ENCODE results near the gene CRKL. TPM values are rescaled to one million over a fixed set of nuclear protein-coding genes. Genes with fewer than 3 reads are reported as not detected.
A peak's percentile ranks its signal among the peaks of the same experiment; 100 is the strongest.

CRKL gene
- polyA plus RNA-seq, 4 donors = 57.0 to 66.0 (median 61.4) TPM

DNA sequence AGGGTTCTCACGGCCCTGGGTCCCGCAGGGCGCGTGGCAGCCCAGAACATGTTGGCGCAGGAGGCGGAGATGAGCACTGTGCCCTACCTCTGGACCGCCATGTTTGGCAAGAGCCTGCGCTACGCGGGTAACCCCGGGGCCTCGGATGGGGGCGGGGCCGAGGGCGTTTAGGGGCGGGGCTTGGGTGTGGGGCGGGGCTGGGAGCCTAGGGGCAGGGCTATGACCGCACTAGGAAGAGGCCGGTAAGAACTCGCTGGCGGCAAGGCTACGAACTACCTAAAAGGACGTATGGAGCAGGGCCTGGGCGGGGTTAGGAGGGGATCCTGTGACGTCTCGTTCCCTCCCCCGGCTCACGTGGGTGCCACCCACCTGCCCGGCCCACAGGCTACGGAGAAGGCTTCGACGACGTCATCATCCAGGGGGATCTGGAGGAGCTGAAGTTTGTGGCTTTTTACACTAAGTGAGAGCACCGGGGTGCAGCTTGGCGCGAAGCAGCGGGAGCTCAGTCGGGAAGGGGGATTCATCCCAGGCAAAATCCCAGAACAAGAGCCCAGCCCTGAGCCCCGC lies 62.1 kb downstream of the CRKL start:
- DNase-seq (ENCODE audit: low read depth in 4 of 4, low spot score in 2 of 4) = peak in 1 of 4 donors; percentile 51

DNA sequence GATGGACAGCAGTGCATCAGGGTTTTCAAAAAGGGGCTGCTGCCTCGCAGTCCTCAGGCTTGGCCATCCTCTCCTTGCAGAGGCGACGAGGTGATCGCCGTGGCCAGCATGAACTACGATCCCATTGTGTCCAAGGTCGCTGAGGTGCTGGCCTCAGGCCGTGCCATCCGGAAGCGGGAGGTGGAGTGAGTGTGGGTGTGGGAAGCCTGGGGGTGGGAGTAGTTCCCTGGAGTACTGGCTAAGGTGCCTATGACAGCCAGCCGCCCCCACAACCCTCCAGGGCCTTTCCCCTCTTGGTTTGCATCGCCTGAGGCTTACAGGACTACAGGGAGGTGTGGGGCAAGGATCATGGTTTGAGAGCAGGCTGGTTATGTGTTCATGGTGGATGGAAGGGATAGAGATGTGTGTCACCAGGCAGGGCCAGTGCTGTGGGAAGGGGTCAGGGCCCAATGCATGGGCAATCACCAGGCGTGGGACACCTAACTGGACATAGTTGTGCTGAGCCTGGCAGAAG lies 62.8 kb downstream of the CRKL start:
- DNase-seq (ENCODE audit: low read depth in 4 of 4, low spot score in 2 of 4) = no peak

DNA sequence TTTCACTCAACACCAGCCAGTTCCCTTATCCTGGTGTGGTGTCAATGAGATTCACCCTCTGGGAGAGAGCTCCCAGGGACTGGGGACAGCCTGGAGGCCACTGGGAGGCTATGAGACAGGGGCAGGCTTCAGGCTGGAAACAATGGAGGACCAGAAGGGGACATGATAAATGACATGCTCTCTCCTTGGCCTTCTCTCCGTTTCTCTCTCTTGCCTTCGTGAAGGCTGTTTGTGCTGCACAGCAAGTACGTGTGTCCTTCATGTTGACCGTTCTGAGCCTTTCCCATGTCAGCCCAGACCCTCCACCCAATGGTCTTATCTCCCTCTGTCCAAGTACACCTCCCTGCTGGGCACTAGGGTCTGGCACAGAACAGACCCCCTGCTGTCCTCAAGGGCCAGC lies 63.3 kb downstream of the CRKL start:
- DNase-seq (ENCODE audit: low read depth in 4 of 4, low spot score in 2 of 4) = no peak

DNA sequence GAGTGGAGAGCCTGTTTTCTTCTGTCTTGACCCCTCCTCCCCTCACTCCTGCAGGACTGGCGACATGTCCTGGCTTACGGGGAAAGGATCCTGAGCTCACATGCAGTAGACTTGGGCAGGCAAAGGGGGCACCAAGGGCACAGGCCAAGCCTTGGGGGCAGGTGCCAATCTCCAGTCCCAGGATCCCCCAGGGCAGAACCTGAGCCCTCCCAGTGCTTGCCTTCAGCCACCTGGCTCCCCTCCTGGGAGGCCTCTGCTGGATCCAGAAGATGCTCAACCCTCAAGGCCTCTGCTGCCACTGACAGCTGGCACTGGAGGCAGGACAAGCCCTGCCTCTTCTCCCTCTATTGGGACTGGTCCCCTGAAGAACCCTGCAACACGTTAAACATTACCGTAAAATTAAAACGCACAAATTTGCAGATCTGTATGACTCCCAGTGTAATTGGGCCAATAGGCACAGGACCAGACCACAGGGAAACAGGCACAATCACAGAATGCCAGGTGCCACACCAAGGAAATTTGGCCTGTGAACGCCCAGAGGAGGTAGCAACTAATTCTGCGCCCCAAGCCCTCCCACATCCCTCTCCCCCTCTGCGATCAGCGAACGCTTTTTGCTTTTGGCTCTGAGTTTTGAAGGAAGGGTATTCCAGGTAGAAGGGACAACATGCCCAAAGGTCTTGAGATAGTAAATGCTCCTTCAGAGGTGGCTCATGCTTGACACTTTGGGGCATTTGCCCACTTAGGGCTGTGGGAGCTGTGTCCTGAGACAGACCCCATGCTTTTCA lies 63.9 kb downstream of the CRKL start:
- DNase-seq (ENCODE audit: low read depth in 4 of 4, low spot score in 2 of 4) = no peak

DNA sequence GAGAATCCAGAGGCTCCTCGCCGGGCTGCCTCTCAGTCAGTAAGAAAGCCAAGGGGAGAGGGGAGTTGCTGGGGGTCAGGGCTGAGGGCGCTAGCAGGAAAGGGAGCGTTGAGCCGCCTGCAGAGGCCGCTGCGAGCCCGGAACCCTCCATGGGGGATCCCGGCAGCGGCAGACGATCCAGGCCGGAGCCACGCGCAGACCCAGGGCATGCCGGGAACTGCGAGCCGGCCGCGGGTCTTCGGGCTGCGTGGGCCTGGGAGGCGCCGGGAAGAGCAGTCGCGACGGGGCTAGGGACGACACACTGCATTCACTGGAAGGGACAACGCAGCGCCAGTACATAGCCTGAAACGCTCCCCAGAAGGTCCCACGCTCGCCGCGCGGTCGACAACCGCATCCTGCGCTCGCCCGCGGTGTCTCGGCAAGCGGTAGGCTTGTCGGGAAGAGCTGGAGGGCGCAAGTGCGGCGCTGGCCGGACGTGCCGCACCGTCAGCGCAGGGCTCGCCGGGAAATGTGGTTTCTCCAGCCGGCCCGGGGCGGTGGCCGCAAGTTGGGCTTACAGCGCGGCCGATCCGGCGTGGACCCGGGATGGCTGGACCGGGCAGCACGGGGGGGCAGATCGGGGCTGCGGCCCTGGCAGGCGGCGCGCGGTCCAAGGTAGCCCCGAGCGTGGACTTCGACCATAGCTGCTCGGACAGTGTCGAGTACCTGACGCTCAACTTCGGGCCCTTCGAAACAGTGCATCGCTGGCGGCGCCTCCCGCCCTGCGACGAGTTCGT lies 64.8 kb downstream of the CRKL start, which contains the start of gene LZTR1:
LZTR1 (plus strand) TSS at position 511 of the 776 bp plus-strand sequence; CDS start at position 586, 75 bp downstream.
- peak in 3 of 4 donors; percentile 65 to 77 (median 70) for DNase-seq (ENCODE audit: low read depth in 4 of 4, low spot score in 2 of 4)

DNA sequence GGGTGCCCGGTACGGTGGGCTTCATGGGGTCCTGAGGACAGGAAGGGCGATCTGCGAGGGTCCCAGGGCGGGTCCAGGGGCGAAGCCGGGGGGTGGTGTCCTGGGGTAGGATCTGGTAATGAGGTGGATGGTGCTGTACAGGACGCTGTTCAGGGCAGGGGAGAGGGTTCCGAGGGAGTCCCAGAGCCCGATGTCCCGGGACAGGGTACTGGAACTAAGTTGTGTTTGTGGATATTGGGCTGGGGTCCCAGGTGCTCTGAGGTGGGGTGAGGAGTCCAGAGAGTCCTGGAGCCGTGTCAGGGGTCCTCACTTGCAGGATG lies 65.3 kb downstream of the CRKL start:
- no peak for DNase-seq (ENCODE audit: low read depth in 4 of 4, low spot score in 2 of 4)

DNA sequence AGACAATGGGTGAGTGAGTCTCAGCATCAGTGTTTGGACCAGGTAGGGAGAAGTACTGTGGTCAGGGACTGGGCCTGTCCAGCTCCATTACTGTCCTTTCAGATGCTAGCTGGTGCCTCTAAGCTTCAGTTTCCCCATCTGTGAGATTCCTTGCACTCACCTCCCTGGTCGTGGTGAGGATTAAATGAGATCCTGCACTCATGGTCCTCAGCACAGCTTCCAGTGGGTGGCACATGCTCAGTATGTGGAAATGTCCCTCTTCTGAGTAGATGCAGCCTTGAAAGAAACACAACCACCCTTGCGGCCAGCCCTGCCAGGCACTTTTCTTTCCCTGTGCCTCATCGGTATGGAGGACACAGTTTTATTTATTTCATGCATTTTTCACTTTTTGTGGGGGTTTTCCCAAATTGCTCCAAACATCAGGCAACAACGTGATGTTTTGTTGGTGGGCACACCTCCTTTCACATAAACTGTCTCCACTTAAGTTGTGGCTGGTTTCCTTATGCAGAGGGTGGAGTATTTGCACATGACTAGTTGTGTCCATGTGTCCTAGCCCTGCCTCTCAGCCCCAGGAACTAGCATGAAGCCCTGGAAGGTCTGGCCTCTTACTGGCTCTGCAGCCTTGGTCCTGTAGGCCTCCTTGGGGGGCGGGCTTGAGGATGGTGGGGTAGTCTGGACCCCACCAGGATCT lies 66.0 kb downstream of the CRKL start:
- DNase-seq (ENCODE audit: low read depth in 4 of 4, low spot score in 2 of 4) = no peak

DNA sequence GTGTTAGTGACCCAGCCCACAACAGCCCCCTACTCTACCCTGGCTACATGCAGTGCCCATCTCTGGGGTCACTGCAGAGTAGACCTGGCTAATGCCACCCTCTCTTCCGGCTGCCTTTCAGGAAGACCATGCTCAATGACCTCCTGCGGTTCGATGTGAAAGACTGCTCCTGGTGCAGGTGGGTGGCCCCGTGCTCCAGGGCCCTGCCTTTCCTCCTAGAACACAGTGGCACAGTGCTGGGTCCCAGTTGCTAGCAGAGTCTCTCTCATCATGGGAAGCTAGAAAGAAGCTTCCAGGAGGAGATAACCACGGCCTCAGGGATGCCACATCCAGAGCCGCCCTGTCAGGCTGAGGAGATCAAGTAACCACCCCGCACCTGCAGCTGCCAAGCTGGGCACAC lies 68.5 kb downstream of the CRKL start:
- DNase-seq (ENCODE audit: low read depth in 4 of 4, low spot score in 2 of 4) = no peak

DNA sequence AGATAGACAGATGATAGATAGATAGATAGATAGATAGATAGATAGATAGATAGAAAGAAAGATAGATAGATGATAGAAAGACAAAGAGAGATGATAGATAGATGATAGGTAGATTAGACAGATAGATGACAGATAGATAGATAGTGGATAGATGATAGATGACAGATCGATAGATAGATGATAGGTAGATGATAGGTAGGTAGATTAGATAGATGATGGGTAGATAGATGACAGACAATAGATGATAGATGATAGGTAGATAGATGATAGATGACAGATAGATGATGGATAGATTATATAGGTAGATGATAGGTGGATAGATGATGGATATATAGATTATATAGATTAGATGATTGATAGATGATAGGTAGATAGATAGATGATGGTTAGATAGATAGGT lies 69.2 kb downstream of the CRKL start:
- DNase-seq (ENCODE audit: low read depth in 4 of 4, low spot score in 2 of 4) = no peak

DNA sequence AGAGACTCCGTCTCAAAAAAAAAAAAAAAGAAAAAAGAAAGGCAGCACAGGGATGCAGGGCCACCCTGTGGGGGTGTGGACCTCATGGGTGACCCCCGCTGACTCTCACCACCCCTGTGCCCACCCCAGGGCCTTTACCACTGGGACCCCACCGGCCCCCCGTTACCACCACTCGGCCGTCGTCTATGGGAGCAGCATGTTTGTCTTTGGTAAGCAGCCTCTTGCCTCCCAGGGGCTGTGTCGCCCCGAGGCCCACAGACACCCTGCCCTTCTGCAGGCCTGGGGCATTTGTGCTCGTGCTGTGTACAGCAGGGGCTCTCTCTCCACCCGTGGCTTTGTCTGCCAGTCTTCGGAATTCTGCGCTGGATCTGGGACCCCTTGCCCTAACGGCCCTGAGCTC lies 70.2 kb downstream of the CRKL start:
- no peak for DNase-seq (ENCODE audit: low read depth in 4 of 4, low spot score in 2 of 4)

DNA sequence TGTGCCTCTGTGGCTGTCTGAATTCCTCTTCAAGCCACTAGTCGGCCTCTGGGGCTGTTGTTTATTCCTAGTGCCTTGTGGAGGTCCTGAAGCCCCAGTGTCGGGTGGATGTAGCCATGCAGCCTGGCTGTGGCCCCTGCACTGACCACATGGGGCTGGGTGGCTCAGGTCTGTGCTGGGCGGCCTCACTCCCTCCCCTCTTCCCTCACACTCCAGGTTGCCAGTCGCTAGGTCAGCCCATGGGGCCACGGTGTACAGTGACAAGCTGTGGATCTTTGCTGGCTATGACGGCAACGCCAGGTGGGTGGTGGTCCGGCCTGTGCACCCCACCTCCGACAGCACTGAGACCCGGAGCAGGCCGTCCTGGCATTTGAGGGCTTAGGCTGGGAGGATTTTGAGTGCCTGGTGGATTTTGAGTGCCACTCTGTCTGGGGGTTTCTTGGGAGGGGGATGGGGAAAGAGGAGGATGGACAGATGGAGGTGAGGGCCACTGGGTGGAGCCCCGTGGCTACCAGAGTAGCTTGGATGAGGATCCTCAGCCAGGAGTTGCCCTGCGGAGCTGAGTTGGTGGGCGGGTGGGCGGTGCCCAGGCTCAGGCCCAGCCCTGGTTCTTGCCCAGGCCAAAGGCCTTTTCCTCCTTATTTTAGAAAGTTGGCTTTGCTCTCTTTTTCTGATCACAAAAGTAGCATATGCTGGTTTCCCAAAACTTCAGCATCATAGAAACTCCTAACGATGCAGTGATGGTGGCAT lies 71.5 kb downstream of the CRKL start:
- no peak for DNase-seq (ENCODE audit: low read depth in 4 of 4, low spot score in 2 of 4)

DNA sequence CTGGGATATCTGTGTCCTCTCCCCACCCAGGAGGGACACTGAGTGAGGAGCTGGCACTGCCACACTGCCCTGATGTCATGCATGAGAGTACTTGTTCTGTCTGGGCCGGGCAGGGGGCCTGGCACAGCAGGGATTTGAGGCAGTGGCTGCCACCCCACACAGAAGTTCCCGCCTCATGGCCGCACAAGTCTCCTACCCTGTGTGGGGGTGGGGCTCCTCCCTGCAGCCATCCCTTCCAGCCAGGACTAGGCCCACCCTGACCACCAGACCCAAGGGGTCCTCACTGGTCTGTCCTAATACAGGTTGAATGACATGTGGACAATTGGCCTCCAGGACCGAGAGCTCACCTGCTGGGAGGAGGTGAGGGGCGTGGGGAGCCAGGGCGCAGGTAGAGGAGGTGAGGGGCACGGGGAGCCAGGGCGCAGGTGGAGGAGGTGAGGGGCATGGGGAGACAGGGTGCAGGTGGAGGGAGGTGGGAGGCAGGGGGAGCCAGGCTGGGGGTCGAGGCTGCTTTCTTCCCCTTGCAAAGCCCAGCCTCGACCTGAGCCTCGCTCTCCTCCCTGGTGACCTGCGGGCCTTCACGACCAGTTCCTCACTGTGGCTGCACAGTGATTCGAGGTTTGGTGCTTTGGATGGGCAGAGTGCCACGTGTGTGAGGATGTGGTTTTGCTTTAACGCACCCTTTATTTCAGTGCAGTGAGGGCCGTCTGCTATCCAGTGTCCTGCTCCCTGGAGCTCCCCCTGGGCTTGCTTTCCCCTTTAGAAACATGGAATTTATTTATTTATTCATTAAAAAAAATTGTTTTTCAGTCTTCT lies 72.3 kb downstream of the CRKL start:
- DNase-seq (ENCODE audit: low read depth in 4 of 4, low spot score in 2 of 4) = no peak

DNA sequence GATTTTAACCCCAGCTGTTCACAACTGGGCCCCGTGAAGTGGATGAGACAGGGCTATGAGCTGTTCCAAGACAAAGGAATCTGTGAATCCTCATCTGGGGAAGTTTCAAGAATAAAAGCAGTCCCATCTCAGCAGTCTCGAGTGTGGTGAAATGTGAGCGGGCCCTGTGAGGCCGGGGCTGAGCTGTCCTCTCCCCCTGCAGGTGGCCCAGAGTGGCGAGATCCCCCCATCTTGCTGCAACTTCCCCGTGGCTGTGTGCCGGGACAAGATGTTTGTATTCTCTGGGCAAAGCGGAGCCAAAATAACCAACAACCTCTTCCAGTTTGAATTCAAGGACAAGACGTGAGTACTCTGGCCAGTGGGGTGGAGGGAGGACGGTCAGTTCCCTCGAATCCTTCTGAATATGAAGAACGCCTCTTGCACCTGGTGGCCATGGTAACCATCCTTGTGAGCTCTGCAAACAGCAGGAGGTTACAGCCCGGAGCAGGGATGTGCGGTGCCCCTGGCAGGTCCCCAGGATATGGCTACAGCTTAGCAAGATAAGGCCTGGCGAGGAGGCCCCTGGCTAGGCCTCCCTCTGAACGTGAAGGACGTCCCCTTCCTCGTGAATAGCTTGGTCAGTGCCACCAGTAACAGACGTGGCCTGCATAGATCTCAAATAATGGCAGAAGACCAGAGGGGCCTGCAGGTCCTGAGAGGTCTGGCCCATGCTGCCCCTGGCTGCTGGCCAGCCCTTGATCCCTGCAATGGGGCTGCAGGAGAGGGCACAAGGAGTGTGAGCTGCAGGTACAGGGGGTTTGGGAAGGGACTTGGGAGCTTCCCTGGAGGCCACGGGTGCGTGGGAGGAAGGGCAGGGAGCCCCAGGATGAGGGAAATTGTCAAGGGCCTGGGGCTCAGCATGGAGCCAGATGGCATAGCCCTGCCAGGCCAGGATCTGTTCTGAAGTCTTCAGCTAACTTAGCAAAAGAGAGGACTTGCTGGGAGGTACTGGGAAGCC lies 73.3 kb downstream of the CRKL start:
- DNase-seq (ENCODE audit: low read depth in 4 of 4, low spot score in 2 of 4) = no peak

DNA sequence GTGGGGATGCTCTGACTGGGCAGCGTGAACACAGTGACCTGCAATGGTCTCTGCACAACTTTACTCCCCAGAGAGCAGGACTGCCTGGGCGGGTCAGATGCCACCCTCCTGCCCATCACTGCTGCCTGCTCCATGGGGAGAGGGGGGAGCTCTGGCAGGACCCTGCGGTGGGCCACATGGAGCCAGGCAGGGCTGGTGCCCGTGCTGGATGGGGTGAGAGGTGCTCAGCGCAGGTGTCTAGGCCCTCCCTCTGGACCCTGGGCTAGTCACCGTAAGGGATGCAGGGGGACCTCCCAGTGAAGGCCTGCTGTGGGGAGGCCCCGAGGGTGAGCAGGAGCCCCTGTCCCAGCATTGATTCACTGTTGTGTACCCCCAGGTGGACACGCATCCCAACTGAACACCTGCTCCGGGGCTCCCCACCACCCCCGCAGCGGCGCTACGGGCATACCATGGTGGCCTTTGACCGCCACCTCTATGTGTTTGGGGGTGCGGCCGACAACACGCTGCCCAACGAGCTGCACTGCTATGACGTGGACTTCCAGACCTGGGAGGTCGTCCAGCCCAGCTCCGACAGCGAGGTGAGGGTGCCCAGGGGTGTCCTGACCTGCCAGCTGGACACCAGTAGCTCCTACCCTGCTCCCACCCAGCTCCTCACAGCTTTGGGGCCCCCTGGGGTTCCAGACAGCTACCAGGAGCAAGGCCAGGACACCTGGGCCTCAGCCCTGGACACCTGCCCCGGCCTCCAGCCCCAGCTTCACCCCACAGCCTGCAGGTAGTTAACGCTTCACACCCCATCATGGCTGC lies 74.2 kb downstream of the CRKL start:
- no peak for DNase-seq (ENCODE audit: low read depth in 4 of 4, low spot score in 2 of 4)

DNA sequence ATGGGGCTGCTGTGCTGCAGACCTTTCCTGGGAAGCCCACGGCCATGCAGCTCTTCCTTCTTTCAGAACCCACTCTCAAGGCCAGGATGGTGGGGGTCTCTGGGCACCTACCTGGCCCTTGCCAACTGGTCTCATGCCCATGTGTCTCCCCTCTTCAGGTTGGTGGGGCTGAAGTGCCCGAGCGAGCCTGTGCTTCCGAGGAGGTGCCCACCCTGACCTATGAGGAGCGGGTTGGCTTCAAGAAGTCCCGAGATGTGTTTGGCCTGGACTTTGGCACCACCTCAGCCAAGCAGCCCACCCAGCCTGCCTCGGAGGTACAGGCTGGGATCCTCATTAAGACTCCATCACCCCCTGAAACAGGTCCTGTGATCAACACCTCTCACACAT lies 74.8 kb downstream of the CRKL start:
- no peak for DNase-seq (ENCODE audit: low read depth in 4 of 4, low spot score in 2 of 4)

DNA sequence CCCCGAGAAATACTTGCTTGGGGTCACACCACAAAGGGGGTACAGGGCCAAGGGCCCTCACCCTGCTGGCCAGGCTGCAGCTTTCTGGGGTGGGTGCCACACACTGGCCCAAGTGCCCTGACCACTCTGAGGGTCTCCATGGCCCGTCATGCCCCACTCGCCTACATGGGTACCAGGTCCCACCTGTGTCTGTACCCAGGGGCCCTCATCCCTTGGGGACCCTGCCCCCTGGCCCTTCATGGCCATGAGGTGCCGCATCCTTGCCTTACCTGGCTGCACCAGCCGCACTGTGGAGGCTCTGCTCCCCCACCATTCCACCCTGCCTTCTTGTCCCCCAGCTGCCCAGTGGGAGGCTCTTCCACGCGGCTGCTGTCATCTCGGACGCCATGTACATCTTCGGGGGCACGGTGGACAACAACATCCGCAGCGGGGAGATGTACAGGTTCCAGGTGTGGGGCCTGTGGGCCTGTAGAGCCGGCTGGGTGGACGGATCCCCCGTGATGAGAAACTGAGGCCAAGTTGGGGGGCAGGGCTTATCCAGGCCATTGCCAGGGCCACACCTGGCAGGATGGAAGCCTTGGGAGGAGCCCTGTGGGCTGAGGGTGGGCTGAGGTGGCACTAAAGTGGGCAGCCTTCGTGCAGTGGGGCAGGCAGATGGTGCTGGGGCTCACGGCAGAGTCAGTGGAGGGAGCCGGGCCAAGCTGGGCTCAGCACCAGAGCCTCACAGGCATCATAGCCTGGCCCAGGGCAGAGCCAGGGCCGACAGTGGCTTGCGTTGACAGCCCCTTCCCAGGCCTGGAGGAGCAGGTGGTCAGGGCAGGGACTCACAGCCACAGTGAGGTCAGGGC lies 75.5 kb downstream of the CRKL start:
- DNase-seq (ENCODE audit: low read depth in 4 of 4, low spot score in 2 of 4) = no peak
